ENCODE measurements around the gene PCNX1.

PCNX1 gene

GRCh38 chr14:71089971-71090370 is 182.7 kb downstream of the PCNX1 start:
- no peak for TF ChIP-seq CTCF (conservative IDR thresholded peaks at IDR 0.05; ENCODE audit: low read depth)
- DNase-seq (ENCODE audit: low spot score): no peak
- ChIA-PET POLR2A (ENCODE audit: low non-redundant PET) (no interaction called here), CTCF (no interaction called here)
- H3K27ac ChIP-seq: no peak overlapping the region

GRCh38 chr14:71094722-71095121 is 187.5 kb downstream of the PCNX1 start:
- POLR2A ChIA-PET (ENCODE audit: low non-redundant PET): no interaction called here
- no peak overlapping the region for H3K27ac ChIP-seq
- no peak for TF ChIP-seq CTCF (conservative IDR thresholded peaks at IDR 0.05; ENCODE audit: low read depth)
- no peak for DNase-seq (ENCODE audit: low spot score)
- CTCF ChIA-PET: no interaction called here

GRCh38 chr14:71096947-71097346 is 189.7 kb downstream of the PCNX1 start:
- ChIA-PET POLR2A (ENCODE audit: low non-redundant PET) (no interaction called here), CTCF (no interaction called here)
- DNase-seq (ENCODE audit: low spot score): no peak
- no peak for TF ChIP-seq CTCF (conservative IDR thresholded peaks at IDR 0.05; ENCODE audit: low read depth)
- no peak overlapping the region for H3K27ac ChIP-seq

- peak; percentile 57 for DNase-seq (ENCODE audit: low spot score)
- H3K27ac ChIP-seq: no peak overlapping the region
- ChIA-PET CTCF (interaction anchor here (0.6 to 1.9 kb wide), 10 partner anchors 11 to 997 kb away, joined by 3 to 7 read pairs (median 4); no protein-coding TSS in a partner anchor), POLR2A (ENCODE audit: low non-redundant PET) (no interaction called here)
- TF ChIP-seq CTCF (conservative IDR thresholded peaks at IDR 0.05; ENCODE audit: low read depth): peak; percentile 83
These were observed 196.6 kb downstream of the PCNX1 start for GRCh38 chr14:71103662-71104484.

GRCh38 chr14:71105177-71105576 is 197.9 kb downstream of the PCNX1 start:
- TF ChIP-seq CTCF (conservative IDR thresholded peaks at IDR 0.05; ENCODE audit: low read depth): no peak
- ChIA-PET CTCF (interaction anchor here (1.5 kb wide), 1 partner anchor 50 kb away, joined by 3 read pairs; no protein-coding TSS in a partner anchor), POLR2A (ENCODE audit: low non-redundant PET) (no interaction called here)
- no peak for DNase-seq (ENCODE audit: low spot score)
- H3K27ac ChIP-seq: no peak overlapping the region

- DNase-seq (ENCODE audit: low spot score): no peak
- no peak overlapping the region for H3K27ac ChIP-seq
- ChIA-PET POLR2A (ENCODE audit: low non-redundant PET) (no interaction called here), CTCF (interaction anchor here (0.5 to 1.0 kb wide), 2 partner anchors 58 to 645 kb away, joined by 3 to 4 read pairs; no protein-coding TSS in a partner anchor)
- no peak for TF ChIP-seq CTCF (conservative IDR thresholded peaks at IDR 0.05; ENCODE audit: low read depth)
These were observed 200.7 kb downstream of the PCNX1 start for GRCh38 chr14:71107921-71108320.

Data from RWPE1 (cell line).